ENCODE results near the gene SPECC1.
"Not testable (repeated sequence)": the region's sequence is repeated elsewhere in the genome, so short reads cannot be mapped to it uniquely, and the experiment has no call there.

SPECC1 gene

DNA sequence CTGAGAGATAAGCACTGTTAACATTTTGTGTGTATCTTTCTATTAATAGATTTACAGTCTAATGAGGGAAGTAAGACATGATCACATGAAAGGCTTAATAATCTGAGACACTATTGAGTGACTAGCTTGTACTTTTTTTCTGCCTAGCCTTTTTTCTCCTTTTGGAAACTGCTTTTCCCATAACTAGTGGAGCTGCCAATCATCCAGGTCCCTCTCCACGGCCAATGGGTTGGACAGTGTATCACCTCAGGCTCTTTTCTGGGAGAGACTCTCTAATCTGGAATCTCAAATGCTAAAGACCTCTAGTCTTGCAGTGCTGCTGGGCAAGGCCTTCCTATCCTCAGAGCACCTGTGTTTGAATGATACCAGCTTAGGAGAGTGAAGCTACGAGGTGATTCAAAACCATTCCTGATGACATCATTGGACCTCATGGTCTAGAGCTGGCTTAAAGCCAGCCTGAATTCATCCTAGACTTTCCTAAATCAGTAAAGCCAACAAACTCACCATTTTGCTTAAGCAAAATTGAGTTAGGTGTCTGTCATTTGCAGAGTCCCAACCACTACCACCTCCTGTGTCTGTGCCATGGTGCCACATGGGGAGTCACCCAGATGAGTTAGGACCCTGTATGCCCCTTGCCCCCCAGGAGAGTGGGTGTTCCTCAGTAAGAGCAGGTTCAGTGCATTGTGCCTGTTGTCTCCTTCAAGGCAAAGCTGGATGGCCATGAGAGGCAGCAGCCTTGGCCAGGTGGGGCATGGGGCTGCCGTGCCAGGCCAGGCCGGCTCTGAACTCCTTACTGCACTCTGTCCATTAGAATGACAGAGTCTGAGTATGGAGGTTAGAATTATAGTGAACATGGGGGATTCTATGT, 62.9 kb downstream of the SPECC1 start:
- TF ChIP-seq, protein P1, sequence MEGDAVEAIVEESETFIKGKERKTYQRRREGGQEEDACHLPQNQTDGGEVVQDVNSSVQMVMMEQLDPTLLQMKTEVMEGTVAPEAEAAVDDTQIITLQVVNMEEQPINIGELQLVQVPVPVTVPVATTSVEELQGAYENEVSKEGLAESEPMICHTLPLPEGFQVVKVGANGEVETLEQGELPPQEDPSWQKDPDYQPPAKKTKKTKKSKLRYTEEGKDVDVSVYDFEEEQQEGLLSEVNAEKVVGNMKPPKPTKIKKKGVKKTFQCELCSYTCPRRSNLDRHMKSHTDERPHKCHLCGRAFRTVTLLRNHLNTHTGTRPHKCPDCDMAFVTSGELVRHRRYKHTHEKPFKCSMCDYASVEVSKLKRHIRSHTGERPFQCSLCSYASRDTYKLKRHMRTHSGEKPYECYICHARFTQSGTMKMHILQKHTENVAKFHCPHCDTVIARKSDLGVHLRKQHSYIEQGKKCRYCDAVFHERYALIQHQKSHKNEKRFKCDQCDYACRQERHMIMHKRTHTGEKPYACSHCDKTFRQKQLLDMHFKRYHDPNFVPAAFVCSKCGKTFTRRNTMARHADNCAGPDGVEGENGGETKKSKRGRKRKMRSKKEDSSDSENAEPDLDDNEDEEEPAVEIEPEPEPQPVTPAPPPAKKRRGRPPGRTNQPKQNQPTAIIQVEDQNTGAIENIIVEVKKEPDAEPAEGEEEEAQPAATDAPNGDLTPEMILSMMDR (IDR thresholded peaks at IDR 0.05; ENCODE audit: insufficient read depth, low read depth, low read length, missing control alignments), result no peak
- no peak overlapping the region for H3K4me3 ChIP-seq (ENCODE audit: low read length)
- DNase-seq (ENCODE audit: low read depth), result peak; percentile 35

DNA sequence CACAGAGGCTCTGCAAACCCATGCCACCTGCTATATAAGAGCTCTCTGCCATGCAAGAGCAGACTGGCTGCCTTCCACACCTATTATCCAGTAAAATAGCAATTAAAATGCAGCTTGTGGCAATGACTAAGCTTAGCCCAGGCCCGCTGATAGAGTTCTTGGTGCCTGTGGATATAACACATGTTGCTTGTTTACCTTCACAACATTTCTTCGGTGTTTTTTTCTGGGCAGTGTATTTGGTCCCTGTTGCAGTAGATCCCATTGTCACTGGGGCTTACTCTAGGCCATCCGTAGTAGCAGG, 63.5 kb downstream of the SPECC1 start:
- no peak overlapping the region for H3K4me3 ChIP-seq (ENCODE audit: low read length)
- TF ChIP-seq, protein P1 (IDR thresholded peaks at IDR 0.05; ENCODE audit: insufficient read depth, low read depth, low read length, missing control alignments), result no peak
- DNase-seq (ENCODE audit: low read depth), result no peak

DNA sequence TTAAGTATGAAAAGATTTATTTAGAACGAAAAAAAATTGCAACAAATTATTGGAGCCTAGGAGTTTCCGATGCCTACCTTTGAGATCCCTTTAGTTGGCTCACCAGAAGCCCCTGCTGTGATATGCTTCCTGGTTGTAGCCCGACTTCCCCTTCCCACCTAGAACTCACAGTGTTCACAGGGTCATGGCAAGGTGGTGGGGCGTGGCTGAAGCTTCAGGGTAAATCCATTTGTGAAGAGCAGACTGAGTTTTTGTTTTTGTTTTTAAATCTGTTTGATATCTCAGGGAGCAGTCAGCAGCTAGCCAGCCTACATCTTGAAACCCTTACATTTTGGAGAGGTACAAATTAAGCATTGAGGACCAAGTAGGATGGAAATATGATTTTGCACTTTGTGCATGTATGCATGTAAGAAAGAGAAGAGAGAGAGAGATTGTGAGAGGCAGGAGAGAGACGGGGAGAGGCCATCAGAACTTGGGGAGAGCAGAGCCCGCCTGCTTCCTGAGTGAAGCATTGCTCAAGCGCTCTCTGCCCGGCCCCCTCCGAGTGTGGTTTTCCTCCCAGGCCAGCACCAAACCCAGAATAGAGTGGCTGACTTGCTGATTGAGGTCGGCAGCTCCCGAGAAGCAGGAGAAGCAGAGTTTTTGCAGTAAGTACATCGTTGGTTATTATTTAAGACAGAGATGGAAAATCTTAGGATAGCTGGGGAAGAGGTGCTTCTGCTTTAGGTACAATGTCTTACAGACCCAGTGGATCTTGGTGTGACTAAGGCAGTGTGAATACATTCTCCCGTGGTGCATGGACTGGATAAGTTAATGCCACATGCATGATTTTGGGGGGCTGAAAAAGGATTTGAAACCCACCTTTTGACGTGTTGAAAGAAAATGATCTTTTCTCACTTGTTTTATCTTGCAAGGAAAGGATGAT, 64.2 kb downstream of the SPECC1 start:
- DNase-seq (ENCODE audit: low read depth), result no peak
- TF ChIP-seq, protein P1 (IDR thresholded peaks at IDR 0.05; ENCODE audit: insufficient read depth, low read depth, low read length, missing control alignments), result no peak
- H3K4me3 ChIP-seq (ENCODE audit: low read length), result no peak overlapping the region

- H3K4me3 ChIP-seq (ENCODE audit: low read length), result no peak overlapping the region
- TF ChIP-seq, protein P1 (IDR thresholded peaks at IDR 0.05; ENCODE audit: insufficient read depth, low read depth, low read length, missing control alignments), result no peak
- no peak for DNase-seq (ENCODE audit: low read depth)
Observed at GRCh38 chr17:20074001-20074400, 64.8 kb downstream of the SPECC1 start.

- TF ChIP-seq, protein P1 (IDR thresholded peaks at IDR 0.05; ENCODE audit: insufficient read depth, low read depth, low read length, missing control alignments), result no peak
- H3K4me3 ChIP-seq (ENCODE audit: low read length), result no peak overlapping the region
- no peak for DNase-seq (ENCODE audit: low read depth)
Observed at GRCh38 chr17:20074489-20074888, 65.3 kb downstream of the SPECC1 start.

- not testable (repeated sequence) for H3K4me3 ChIP-seq (ENCODE audit: low read length)
Observed at GRCh38 chr17:20076137-20076536, 67.0 kb downstream of the SPECC1 start.

GRCh38 chr17:20077978-20078685, 69.0 kb downstream of the SPECC1 start:
- H3K4me3 ChIP-seq (ENCODE audit: low read length), result no peak overlapping the region
- DNase-seq (ENCODE audit: low read depth), result no peak
- TF ChIP-seq, protein P1 (IDR thresholded peaks at IDR 0.05; ENCODE audit: insufficient read depth, low read depth, low read length, missing control alignments), result no peak

More at GRCh38 chr17:20076137-20076536, 67.0 kb downstream of the SPECC1 start:
- DNase-seq (ENCODE audit: low read depth), result not testable (repeated sequence)

Data from epithelial cell of esophagus (primary cell).